A673 (cell line): ENCODE measurements around the gene ZNF512B.

Experiments
- EZH2 ChIP-seq: fragments of 200-600 bp; sonication (generic); IDR thresholded peaks from 2 replicates; pipeline ENCODE4 v1.6.1; 2017; ENCODE audit warnings: borderline replicate concordance, low read depth, mild to moderate bottlenecking, mixed read lengths, antibody characterized with exemption, low read length; ENCODE audit not compliant: poor library complexity, severe bottlenecking
- TF ChIP-seq, protein P1 (sequence below): fragments of 300-800, 200-600 bp; sonication (generic); conservative IDR thresholded peaks from 2 replicates; pipeline ENCODE4 v1.5.1; 2017; ENCODE audit warnings: low read depth, mild to moderate bottlenecking, antibody characterized with exemption, low read length, moderate library complexity, mixed read lengths

- TF ChIP-seq, protein P1, sequence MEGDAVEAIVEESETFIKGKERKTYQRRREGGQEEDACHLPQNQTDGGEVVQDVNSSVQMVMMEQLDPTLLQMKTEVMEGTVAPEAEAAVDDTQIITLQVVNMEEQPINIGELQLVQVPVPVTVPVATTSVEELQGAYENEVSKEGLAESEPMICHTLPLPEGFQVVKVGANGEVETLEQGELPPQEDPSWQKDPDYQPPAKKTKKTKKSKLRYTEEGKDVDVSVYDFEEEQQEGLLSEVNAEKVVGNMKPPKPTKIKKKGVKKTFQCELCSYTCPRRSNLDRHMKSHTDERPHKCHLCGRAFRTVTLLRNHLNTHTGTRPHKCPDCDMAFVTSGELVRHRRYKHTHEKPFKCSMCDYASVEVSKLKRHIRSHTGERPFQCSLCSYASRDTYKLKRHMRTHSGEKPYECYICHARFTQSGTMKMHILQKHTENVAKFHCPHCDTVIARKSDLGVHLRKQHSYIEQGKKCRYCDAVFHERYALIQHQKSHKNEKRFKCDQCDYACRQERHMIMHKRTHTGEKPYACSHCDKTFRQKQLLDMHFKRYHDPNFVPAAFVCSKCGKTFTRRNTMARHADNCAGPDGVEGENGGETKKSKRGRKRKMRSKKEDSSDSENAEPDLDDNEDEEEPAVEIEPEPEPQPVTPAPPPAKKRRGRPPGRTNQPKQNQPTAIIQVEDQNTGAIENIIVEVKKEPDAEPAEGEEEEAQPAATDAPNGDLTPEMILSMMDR, result peak; percentile 95
- no peak for TF ChIP-seq EZH2
Measured at GRCh38 chr20:63980806-63981728, 11.3 kb upstream of the ZNF512B start, which contains the start of gene PRPF6.
